GM18526 (cell line): Measurements from ENCODE around the gene CYFIP1.

Experiments
- POLR2A ChIP-seq: IDR thresholded peaks from 3 replicates; pipeline ENCODE4 v1.6.1; 2011; ENCODE audit not compliant: insufficient read length; ENCODE audit errors: extremely low read depth

CYFIP1 gene

GRCh38 chr15:22944651-22945050, 35.5 kb downstream of the CYFIP1 start:
- no peak for TF ChIP-seq POLR2A

- no peak for TF ChIP-seq POLR2A
Observed at GRCh38 chr15:22942877-22943276, 37.3 kb downstream of the CYFIP1 start.

DNA sequence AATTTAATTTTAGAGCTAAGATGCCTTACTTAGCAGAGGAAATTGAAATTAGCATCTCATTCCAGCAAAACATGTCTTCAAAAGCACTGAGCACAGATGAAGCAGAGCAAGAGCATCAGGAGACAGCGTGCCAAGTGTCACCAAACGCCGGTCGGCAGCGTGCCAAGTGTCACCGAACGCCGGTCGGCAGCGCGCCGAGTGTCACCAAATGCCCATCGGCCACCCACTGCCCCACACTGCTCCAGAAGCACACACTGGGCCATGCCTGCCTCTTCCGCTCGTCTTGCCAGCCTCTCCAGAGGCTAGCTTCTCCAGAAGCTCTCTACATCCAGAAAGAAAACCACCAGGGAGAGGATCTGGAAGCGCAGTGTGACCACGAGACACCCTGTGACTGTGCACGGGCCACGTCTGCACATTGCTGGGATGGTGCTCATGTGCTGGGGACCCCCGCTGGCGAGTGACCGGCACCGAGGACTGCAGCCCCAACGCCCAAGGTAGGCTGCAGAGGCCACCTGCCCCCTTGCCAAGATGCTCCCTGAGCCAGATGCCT, 37.8 kb downstream of the CYFIP1 start:
- TF ChIP-seq POLR2A: no peak

- no peak for TF ChIP-seq POLR2A
Observed at GRCh38 chr15:22941179-22941578, 39.0 kb downstream of the CYFIP1 start.

GRCh38 chr15:22939652-22940061, 40.5 kb downstream of the CYFIP1 start:
- TF ChIP-seq POLR2A: no peak

DNA sequence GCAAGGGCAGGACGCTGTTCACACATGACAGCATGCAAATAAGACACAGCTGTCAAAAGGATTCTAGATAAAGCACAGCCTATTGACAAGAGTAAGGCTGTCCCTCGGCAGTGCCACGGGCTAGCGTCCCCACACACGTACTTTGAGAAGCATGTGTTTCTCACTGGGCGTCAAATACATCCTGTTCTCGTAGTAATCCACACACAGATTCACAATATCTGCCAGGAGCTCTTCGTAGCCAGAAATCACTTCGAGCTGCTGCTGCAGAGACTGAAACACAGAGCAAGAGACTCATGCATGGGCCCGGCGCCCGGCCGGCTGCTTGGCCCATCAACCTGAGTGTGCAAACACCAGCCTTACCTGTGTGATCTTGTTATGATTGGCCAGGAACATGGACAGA, 41.1 kb downstream of the CYFIP1 start:
- no peak for TF ChIP-seq POLR2A

DNA sequence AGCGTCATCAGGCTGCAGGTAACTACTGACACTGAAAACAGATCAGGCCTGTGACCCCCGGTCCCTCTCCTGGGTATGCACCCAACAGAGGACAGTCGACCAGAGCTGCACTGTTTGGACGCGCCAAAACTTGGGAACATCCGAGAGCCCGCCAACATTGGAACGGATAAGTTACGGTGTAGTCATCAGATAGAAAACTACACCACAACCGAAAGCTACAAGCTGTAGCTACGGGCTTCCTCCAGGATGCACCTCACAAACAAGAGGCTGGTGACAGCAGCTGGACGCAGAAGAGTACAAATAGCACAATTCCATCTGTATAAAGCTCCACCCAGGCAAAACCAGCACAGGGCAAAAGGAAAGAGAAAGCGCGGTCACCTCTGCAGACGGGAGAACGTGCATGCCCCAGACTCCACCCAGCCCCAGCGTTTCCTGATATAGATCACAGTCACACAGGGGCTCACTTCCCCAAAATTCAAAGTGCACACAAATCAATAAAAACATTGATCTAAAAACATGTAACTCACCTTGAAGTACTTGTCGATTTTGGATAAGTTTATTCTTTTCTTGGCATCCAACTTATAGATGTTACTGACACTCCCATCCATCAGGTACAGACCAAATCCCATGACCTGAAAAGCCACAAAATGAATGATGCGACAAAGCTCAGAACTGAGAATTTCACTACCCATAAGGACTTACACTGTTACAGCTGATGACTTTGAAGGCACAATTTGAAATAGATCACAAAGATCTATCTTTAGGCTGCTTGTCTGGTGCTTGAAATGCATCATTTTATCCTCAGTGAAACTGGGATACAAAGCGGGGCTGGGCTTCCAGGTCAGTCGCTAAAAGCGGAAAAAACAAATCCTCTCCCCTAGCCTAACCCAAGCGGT, 43.3 kb downstream of the CYFIP1 start:
- no peak for TF ChIP-seq POLR2A

DNA sequence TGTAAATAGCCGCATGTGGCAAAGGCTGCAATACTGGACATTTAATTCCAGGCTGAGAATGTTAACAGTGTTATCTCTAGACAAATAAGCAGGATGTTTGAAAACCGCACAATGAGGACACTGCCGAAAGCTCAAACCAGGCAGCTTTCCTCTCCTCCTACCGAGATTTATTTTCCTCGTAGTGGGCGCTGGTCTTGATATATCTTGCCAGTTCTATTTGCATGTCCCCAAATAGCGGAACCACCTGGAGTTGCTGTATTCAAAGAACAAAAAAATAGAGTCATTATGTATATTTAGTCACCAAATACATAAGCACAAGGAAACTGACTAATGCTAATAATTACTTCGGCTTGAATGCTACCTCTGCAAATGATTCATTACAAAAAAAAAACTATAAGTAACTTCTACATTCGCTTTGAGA, 46.5 kb downstream of the CYFIP1 start:
- TF ChIP-seq POLR2A: no peak

DNA sequence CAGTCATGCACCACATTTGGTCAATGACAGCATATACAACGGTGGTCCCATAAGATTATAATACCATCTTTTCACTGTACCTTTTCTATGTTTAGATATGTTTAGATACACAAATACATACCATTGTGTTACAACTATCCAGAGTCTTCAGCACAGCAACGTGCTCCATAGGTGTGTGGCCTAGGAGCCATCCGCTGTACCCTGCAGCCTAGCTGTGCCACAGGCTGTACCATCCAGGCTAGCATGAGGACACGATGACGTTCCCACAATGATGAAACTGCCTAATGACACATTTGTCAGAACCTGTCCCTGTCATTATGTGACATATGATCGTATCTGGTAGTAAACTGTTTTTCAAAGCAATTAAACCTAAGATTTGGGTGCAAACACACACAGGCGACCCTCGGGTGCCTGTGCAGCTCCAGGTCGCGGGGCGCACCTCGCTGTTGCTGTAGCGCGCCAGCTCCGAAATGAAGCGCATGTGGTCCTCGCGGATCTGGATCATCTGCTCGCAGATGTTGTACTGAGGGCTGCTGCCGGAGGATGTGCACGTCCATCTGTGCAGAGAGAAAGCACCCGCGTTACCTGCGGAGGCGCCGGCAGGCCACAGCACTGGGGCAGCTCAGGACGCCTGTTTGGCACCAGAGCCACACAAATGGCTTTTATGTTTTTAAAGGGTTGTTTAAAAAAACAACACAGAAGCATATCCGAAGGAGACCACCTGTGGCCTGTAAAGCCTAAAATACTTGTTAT, 48.2 kb downstream of the CYFIP1 start:
- TF ChIP-seq POLR2A: no peak

- TF ChIP-seq POLR2A: no peak
Observed at GRCh38 chr15:22930782-22931484, 49.2 kb downstream of the CYFIP1 start.

GRCh38 chr15:22927761-22928160, 52.4 kb downstream of the CYFIP1 start:
- no peak for TF ChIP-seq POLR2A

DNA sequence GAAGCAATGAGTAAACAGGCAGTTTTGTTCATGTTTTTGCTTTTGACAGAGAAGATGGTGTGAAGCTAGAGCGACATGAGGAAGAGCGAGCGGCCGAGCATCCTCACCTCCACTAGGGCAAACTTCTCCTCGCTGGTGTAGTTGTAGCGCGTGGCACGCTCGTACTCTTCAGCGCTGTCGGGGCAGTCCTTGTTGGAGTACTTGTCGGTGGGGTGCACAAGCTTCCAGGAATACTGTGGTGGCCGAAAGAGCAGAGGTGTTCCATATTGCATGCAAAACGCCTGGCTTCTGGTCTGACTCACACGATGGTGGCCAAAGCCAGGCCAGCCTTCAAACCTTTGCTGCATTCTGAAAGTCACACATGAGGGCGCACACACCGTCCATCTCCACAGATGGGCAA, 54.3 kb downstream of the CYFIP1 start:
- TF ChIP-seq POLR2A: no peak

GRCh38 chr15:22922003-22922402, 58.2 kb downstream of the CYFIP1 start:
- no peak for TF ChIP-seq POLR2A

GRCh38 chr15:22919171-22919570, 61.0 kb downstream of the CYFIP1 start:
- TF ChIP-seq POLR2A: no peak

DNA sequence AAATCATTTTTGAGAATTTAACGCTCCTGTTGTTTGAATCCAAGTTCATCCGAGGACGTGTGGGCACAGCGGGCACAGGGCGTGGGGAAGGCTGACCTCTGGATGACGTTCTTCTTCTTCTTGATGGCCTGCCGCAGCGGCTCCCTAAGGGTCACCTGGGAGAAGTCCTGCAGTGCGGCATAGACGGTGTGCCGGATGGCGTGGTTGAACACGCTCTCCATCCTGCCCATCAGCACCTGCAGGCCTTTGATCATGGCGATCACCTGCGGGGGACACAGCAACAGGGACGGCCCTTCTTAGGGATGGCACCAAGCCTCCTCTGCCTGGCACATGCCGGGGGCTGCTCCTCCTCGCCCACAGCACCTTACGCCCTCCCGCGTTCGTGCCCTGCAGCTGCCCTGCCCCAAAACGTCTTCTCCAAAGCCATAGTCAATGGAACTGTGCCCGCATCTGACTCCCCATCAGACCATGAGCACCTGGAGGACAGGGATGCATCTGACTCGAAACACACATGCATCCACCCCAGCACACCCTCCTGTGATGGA, 61.5 kb downstream of the CYFIP1 start:
- TF ChIP-seq POLR2A: no peak
